SU-DHL-6 (cell line): Measurements from ENCODE around the gene SEMA3C.

Experiments used
- H2AFZ ChIP-seq: fragments of 200-600 bp; sonication (generic); 2 replicates; pipeline ENCODE4 v1.6.1; 2014; ENCODE audit warnings: low read depth, mild to moderate bottlenecking, moderate library complexity, mixed read lengths, antibody characterized with exemption, low read length; ENCODE audit not compliant: severe bottlenecking
- H3F3A ChIP-seq: fragments of 200-600 bp; shearing (Covaris generic); 2 replicates; pipeline ENCODE4 v1.6.0; 2016; ENCODE audit warnings: antibody characterized with exemption, mild to moderate bottlenecking; ENCODE audit not compliant: insufficient read depth
- H3K27ac ChIP-seq: fragments of 200-600 bp; sonication (generic); 2 replicates; pipeline ENCODE4 v1.5.1; 2016; ENCODE audit warnings: low read depth, mild to moderate bottlenecking, low read length, moderate library complexity, mixed read lengths
- H3K27me3 ChIP-seq: fragments of 200-600 bp; sonication (generic), shearing (Covaris generic); 2 replicates; pipeline ENCODE4 v1.6.0; 2014; ENCODE audit warnings: mild to moderate bottlenecking, low read length
- H3K36me3 ChIP-seq: fragments of 200-600 bp; sonication (generic); 2 replicates; pipeline ENCODE4 v1.6.1; 2014; ENCODE audit warnings: mild to moderate bottlenecking, low read length, mixed read lengths
- H3K4me2 ChIP-seq: fragments of 300-600, 200-600 bp; shearing (Covaris generic), sonication (generic); 2 replicates; pipeline ENCODE4 v1.6.0; 2014; ENCODE audit warnings: low read length, low read depth, mild to moderate bottlenecking; ENCODE audit not compliant: poor library complexity, severe bottlenecking
- H3K4me3 ChIP-seq: fragments of 200-600 bp; sonication (generic); 2 replicates; pipeline ENCODE4 v1.5.1; 2014; ENCODE audit warnings: antibody characterized with exemption, low read length, mild to moderate bottlenecking, mixed read lengths; ENCODE audit not compliant: insufficient read depth, poor library complexity, severe bottlenecking
- H3K79me2 ChIP-seq: fragments of 200-600 bp; sonication (generic); 2 replicates; pipeline ENCODE4 v1.6.1; 2014; ENCODE audit warnings: mild to moderate bottlenecking, low read length, moderate library complexity; ENCODE audit not compliant: insufficient read depth
- H3K9ac ChIP-seq: fragments of 200-600 bp; sonication (generic); 2 replicates; pipeline ENCODE4 v1.7.0; 2014; ENCODE audit warnings: mild to moderate bottlenecking, low read length
- H3K9me2 ChIP-seq: fragments of 200-600 bp; sonication (generic); replicated peaks from 2 replicates; pipeline ENCODE4 v1.6.1; 2014; ENCODE audit warnings: low read length; ENCODE audit not compliant: insufficient read depth
- H3K9me3 ChIP-seq: fragments of 200-600 bp; sonication (generic); 2 replicates; pipeline ENCODE4 v1.6.1; 2014; ENCODE audit warnings: low read length, mixed read lengths; ENCODE audit not compliant: insufficient read depth
- H4K20me1 ChIP-seq: fragments of 200-600 bp; sonication (generic); 2 replicates; pipeline ENCODE4 v1.6.1; 2014; ENCODE audit warnings: low read depth, mild to moderate bottlenecking, antibody characterized with exemption, low read length, moderate library complexity, mixed read lengths
- CTCF ChIP-seq: fragments of 200-600 bp; sonication (generic); IDR thresholded peaks from one replicate; pipeline ENCODE4 v1.5.1; 2017; ENCODE audit warnings: antibody characterized with exemption, mild to moderate bottlenecking, low read length, moderate library complexity; ENCODE audit not compliant: insufficient read depth, poor library complexity, severe bottlenecking
- EZH2phosphoT487 ChIP-seq: fragments of 200-600 bp; sonication (generic), shearing (Covaris generic); conservative IDR thresholded peaks from 2 replicates; pipeline ENCODE4 v1.6.1; 2018; ENCODE audit warnings: mild to moderate bottlenecking, antibody characterized with exemption, low read length, moderate library complexity, mixed read lengths

The SEMA3C gene

DNA sequence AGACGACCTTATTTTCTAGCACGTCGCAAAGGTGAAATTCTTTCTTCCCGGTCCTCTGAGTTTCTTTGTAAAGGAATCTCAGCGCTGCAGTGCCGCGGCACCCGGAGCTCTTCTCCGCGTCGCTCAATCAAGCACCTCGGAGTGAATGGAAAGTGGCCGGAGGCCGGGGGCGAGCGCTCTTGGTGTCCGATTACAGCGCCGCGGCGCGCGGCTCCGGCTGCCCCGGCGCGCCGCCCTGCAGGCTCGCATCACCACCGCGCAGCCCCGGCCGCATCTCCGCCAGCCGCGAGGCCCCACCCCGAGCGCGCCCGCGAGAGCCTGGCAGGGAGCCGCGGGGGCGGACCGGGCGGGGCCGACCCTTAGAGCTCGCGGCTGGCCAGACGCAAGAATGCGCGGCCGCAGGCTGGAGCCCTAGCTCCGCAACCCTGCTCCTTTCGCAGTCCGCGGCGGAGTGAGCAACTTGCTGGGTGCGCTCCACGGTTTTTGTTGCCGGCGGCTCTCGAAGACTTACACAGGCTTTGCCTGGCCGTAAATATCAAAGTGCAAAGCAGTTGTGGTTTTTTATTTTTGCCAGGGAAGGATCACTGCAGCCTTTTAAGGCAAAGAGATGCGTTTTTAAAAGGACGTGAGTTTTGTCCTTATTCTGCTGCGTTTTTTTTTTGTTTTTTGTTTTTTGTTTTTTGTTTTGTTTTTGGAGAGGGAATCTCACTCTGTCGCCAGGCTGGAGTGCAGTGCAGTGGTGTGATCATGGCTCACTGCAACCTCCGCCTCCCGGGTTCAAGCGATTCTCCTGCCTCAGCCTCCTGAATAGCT lies at the start of gene SEMA3C:
Gene SEMA3C (minus strand): TSS at position 143 of the 813 bp plus-strand sequence. CDS start 2,270 bp downstream, outside the sequence.
- no peaks in the 10 kb centered on the region for H3F3A ChIP-seq
- no peak within 1 kb of the TSS for H3K27ac ChIP-seq
- no peak within 1 kb of the TSS for H3K9ac ChIP-seq
- H4K20me1 ChIP-seq: no peaks in the 10 kb centered on the region
- no peaks in the 10 kb centered on the region for H3K27me3 ChIP-seq
- no peak within 1 kb of the TSS for H2AFZ ChIP-seq
- TF ChIP-seq EZH2phosphoT487 (no peak), CTCF (no peak)
- H3K36me3 ChIP-seq: no peaks in the 10 kb centered on the region
- H3K9me3 ChIP-seq: no peaks in the 10 kb centered on the region
- no peaks in the 10 kb centered on the region for H3K9me2 ChIP-seq
- H3K4me3 ChIP-seq: no peak within 1 kb of the TSS
- H3K4me2 ChIP-seq: no peak within 1 kb of the TSS
- no peaks in the 10 kb centered on the region for H3K79me2 ChIP-seq

DNA sequence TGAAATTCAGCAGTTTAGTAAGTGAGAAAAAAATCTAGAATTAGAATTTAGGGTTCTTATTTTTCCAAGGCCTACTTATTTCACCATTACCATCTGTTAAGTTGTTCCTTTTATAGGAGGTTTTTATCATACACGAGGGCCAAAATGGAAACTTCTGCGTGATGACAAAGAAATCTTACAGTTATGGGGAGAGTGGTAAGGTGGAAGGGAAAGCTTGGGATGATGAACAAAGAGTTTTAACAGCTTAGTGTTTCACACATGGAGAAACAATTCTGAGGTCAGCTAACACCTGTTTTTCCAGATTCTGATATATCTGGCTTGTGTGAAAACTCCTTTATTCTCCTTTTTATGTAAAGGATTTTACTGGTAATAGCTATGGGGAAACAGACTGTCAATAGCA lies 49.8 kb upstream of the SEMA3C start:
- H3K27me3 ChIP-seq: no peaks in the 10 kb centered on the region
- no peak overlapping the region for H3K27ac ChIP-seq
- no peak overlapping the region for H3K4me3 ChIP-seq
- no peaks in the 10 kb centered on the region for H3K9me2 ChIP-seq
- no peaks in the 10 kb centered on the region for H3K9me3 ChIP-seq
- H3K4me2 ChIP-seq: no peak overlapping the region
- H4K20me1 ChIP-seq: no peaks in the 10 kb centered on the region
- H3F3A ChIP-seq: no peaks in the 10 kb centered on the region
- no peaks in the 10 kb centered on the region for H3K36me3 ChIP-seq
- H3K9ac ChIP-seq: no peak overlapping the region
- TF ChIP-seq EZH2phosphoT487 (no peak), CTCF (no peak)
- no peak overlapping the region for H2AFZ ChIP-seq
- H3K79me2 ChIP-seq: no peaks in the 10 kb centered on the region

DNA sequence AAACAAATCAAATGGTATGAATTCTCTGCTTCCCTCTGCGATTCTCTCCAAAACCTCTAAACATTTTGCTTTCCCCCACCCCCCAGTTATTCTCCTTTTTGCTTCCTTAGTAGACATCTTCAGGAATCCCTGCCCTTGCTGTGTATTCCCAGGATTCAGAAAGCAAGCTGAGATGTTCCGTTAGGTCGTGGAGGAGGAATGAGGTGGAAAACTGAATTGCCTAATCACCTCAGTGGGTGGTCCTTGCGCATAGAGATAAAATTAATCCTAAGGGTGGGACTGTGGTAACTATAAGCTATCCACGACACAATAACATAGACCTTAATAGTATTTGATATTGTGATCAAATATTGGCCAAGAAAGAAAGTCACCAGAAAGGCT lies 49.1 kb upstream of the SEMA3C start:
- H3K9ac ChIP-seq: no peak overlapping the region
- H3K4me3 ChIP-seq: no peak overlapping the region
- no peaks in the 10 kb centered on the region for H3K79me2 ChIP-seq
- no peaks in the 10 kb centered on the region for H3F3A ChIP-seq
- no peaks in the 10 kb centered on the region for H3K9me3 ChIP-seq
- H3K27me3 ChIP-seq: no peaks in the 10 kb centered on the region
- no peak overlapping the region for H2AFZ ChIP-seq
- H3K9me2 ChIP-seq: no peaks in the 10 kb centered on the region
- H3K4me2 ChIP-seq: no peak overlapping the region
- no peak overlapping the region for H3K27ac ChIP-seq
- no peaks in the 10 kb centered on the region for H3K36me3 ChIP-seq
- H4K20me1 ChIP-seq: no peaks in the 10 kb centered on the region
- TF ChIP-seq EZH2phosphoT487: no peak
- TF ChIP-seq CTCF: no peak
